Activated T-helper 1 cell treated with Interleukin-2 at 50 U/mL for 16 hours (primary cell): ENCODE results near the gene NRK.
"Not testable (repeated sequence)": the region's sequence is repeated elsewhere in the genome, so short reads cannot be mapped to it uniquely, and the experiment has no call there.

ENCODE experiments used
- DNase-seq: peaks from one replicate; pipeline ENCODE4 v3.0.0-alpha.2; 2020; ENCODE audit warnings: low read depth

Gene NRK

GRCh38 chrX:105822138-105823091 is at the start of gene NRK:
Gene NRK, plus strand, starts transcription at chrX:105822539. Its CDS starts 307 bp downstream, at chrX:105822846.
- no peak for DNase-seq

DNA sequence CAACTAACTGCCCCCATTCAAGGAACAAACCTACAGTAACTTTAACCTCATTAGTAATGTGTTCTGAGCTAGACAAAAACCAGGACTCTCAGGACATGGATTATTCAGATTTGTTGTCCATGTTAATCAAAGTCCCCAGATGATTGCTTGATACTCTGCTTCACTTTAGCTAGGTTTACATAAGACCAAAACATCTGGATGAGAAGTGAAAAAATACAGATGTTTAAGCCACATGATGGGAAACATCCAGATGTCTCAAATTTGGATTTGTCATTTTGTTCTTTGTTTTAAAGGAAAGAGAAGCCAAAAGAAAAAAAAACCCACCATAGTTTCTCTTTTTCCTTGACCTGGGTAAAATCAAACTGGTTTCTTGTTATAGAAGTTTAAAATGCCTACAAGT is 48.5 kb upstream of the NRK start:
- no peak for DNase-seq

- no peak for DNase-seq
Measured at GRCh38 chrX:105775679-105776078, 46.7 kb upstream of the NRK start.

- DNase-seq: no peak
Measured at GRCh38 chrX:105781804-105782203, 40.5 kb upstream of the NRK start.

DNA sequence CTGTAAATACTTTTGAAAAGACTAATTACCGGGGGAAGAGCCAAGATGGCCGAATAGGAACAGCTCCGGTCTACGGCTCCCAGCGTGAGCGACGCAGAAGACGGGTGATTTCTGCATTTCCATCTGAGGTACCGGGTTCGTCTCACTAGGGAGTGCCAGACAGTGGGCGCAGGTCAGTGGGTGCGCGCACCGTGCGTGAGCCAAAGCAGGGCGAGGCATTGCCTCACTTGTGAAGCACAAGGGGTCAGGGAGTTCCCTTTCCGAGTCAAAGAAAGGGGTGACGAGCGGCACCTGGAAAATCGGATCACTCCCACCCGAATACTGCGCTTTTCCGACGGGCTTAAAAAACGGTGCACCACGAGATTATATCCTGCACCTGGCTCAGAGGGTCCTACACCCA is 25.5 kb upstream of the NRK start:
- DNase-seq: not testable (repeated sequence)

DNA sequence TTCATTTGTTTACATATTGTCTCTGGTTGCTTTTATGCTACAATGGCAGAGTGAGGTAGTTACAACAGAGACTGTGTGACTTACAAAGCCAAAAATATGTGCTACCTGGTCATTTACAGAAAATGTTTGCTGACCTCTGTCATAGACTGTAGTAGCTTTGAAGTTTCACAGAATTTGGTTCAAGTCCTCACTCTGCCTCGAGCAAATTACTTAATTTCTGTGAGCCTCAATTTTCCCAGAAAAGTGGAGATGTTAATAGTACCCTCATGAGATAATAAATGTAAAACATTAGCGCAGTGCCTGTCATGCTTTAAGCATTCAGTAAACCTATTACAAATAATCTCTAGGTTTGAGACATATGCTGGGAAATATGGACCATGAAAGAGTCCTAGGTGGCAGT is 18.4 kb upstream of the NRK start:
- DNase-seq: no peak

DNA sequence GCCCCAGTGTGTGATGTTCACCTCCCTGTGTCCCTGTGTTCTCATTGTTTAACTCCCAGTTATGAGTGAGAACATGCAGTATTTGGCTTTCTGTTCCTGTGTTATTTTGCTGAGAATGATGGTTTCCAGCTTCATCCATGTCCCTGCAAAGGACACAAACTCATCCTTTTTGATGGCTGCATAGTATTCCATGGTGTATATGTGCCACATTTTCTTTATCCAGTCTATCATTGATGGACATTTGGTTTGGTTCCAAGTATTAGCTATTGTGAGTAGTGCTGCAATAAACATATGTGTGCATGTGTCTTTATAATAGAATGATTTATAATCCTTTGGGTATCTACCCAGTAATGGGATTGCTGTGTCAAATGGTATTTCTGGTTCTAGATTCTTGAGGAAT is 16.7 kb upstream of the NRK start:
- not testable (repeated sequence) for DNase-seq

GRCh38 chrX:105816517-105816916 is 5.8 kb upstream of the NRK start:
- DNase-seq: no peak

DNA sequence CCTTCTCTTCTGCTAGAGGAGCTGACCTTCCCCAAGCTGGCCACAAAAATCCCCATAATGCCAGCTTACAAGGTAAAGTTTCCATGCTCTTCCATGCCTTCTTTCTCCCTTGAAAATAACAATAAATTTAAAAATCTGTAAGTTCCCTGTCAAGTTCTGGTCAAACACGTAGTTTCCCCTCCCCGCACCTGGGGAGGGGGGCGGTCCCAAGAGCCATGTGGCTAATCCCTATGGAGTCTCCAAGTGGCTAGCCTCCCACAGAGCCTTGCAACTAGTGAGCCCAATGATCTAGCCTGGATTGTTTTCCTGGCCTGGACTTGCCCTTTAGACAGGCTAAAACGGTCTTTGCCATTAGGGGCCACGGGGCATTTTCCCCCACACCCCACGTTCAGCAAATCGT is 2.1 kb upstream of the NRK start:
- no peak for DNase-seq

GRCh38 chrX:105821471-105822121 is 743 bp upstream of the NRK start:
- no peak for DNase-seq

DNA sequence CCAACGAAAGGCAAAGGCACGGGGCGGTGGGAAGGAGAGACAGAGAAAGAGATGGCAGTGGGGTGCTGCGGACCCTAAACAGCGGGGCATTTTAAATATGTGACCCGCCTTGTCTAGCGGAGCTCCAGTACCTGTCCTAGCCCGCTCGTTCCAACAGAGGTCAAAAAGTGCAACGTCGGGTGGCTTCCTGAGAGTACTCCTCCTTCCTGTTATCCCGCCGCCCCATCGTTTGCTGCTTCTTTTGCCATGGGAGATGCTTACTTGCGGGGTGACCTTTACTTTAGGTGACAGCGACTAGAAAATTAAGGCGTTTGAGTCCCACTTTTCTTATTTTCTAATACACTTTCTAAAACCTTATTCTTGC is 735 bp downstream of the NRK start:
- no peak for DNase-seq

- DNase-seq: no peak
Measured at GRCh38 chrX:105829011-105829410, 6.7 kb downstream of the NRK start.

DNA sequence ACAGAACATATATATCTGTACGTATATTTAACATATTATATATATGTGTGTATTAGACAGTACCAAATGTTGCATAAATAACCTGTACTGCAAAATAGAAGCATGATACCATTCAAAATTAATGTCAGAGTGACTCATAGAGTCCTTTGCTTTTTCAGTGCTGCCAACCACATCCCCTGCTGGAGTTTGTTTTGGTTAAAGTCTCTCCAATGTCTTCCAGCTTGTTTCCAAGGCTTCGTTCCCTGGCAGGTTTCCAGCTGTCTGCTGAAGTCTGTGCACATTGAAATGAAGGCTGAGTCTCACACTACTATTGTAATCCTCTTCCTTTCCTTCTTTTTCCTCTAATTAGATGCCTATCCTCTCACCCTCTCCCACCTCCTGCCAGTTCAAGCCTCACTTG is 14.9 kb downstream of the NRK start:
- DNase-seq: no peak

- DNase-seq: no peak
Measured at GRCh38 chrX:105845631-105846030, 23.3 kb downstream of the NRK start.

DNA sequence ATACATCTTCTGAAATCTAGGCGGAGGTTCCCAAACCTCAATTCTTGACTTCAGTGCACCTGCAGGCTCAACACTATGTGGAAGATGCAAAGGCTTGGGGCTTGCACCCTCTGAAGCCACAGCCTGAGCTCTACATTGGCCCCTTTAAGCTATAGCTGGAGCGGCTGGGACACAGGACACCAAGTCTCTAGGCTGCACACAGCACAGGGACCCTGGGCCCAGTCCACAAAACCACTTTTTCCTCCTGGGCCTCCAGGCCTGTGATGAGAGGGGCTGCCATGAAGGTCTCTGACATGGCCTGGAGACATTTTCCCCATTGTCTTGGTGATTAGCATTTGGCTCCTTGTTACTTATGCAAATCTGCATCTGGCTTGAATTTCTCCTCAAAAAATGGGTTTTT is 27.8 kb downstream of the NRK start:
- not testable (repeated sequence) for DNase-seq

- DNase-seq: no peak
Measured at GRCh38 chrX:105865709-105866108, 43.4 kb downstream of the NRK start.

DNA sequence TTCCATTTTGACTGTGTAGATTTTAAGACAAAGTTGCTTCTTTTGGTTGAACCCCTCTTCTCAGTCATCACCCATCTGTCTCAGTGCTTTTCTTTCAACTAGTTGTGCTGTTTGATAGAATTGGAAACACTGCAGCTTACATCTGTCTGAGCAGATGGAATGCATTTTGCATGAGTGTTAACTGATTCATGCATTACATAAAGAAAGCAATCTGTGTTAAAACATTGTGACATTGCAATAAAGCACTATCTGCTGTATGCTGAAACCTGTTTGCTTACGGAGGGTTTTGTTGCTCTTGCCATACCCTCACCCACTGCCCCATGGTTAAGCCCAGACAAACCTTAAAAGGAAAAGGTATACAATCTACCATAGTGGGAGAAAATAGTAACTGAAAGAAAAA is 47.4 kb downstream of the NRK start:
- no peak for DNase-seq

GRCh38 chrX:105870445-105870844 is 48.1 kb downstream of the NRK start:
- no peak for DNase-seq

DNA sequence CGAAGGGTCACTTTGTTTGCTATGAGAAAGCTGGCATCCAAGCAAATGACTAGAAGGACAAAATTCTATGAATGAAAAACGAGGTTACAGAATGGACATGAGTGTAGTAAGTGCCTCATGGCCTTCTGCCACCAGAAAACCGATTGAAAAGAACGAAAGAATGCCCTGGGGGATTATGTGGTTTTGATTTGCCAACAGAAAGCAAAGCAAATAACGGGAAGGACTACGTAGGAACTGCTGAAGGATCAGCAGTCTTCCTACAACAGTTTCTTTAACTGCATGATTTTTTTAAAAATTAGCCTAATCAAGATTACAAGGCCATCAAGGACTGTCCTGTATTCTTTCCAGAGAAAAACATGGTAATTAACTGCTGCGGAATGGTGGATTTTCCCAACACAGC is 50.6 kb downstream of the NRK start:
- no peak for DNase-seq

DNA sequence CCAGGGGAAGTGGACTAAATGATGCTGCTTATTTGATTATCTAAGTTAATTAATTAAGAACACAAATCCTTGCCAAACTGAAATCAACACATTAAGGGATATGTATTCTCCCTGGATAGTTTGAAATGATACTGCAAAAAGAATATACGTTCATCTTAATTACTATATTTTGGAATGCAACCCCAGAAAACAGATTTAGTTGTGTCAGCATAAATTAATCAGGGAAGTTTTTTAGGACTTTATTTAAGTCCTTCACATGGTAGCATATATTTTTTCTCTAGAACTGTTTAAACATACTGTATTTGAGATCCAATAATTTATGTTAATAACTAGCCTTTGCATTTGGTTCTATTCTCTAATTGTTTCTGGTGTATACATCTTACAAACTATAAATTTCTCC is 52.5 kb downstream of the NRK start:
- no peak for DNase-seq

- DNase-seq: no peak
Measured at GRCh38 chrX:105876658-105877057, 54.3 kb downstream of the NRK start.

DNA sequence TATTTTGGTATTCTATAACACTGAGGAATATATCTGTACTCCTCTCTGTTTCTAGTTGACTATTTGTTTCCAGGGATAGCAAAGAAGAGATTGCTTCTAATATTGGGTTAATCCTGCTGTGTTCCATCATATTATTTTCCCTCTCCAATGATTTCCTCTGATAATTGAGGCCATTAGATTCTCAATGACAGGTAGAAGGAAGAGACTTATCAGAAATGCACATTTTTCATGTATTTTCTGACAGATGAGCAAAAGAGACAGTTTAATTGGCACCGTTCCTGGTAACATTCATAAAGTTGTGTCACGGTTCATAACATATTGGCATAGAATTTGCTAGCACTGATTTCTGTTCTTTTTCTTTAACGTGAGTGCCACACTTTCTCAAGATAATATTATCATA is 58.2 kb downstream of the NRK start:
- no peak for DNase-seq

DNA sequence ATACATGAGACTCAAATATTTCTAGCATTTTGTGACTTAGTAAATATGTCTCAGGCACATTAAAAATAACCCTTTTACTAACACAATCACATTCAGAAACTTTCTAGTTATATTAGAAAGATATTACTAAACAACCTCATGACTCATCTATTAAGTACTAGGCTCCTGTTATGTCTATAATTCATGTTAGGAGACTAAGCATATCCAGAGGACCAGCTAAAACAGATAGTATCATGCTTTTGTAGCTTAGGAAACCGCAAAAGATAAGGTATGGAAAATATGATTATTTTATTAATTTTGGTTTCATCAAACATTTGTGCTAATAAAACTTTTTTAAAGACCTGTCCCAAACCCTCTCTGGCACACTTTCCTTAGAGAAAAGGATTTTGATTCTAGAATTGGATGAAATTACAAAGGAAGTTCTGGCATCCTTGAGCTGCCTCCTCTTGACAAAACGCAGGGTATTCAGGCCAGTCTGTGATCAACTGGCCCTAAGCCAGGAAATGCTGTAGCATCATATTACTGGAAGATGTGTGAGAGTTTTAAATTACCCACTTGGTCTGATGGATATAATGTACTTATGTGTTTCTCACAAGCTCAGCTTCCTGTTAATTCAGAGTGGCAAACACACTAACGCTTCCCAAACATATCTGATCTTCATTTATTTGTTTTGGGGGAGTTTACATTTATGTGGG is 60.4 kb downstream of the NRK start:
- no peak for DNase-seq
